Fibroblast of lung (primary cell): ENCODE measurements around the gene TRUB2. TPM values are rescaled to one million over a fixed set of nuclear protein-coding genes. Genes with fewer than 3 reads are reported as not detected.
"Not testable (repeated sequence)": the region's sequence is repeated elsewhere in the genome, so short reads cannot be mapped to it uniquely, and the experiment has no call there.

Experiments
- DNase-seq, 2 donors: peaks; one replicate each; pipeline versions ENCODE4 v3.0.0 to v3.0.0-alpha.2; 2010; ENCODE audit warnings: low read depth in 2 of 2
- H2AFZ ChIP-seq: 2 replicates; pipeline ENCODE4 v1.5.1; 2012; ENCODE audit warnings: low read length, control low read depth, inconsistent platforms
- H3K27ac ChIP-seq: 2 replicates; pipeline ENCODE4 v1.5.1; 2011; ENCODE audit warnings: low read length, control low read depth; ENCODE audit not compliant: insufficient read depth
- H3K27me3 ChIP-seq: 2 replicates; pipeline ENCODE4 v1.5.1; 2011; ENCODE audit warnings: mild to moderate bottlenecking, low read length; ENCODE audit not compliant: control insufficient read depth, insufficient read depth
- H3K36me3 ChIP-seq: 2 replicates; pipeline ENCODE4 v1.5.1; 2011; ENCODE audit warnings: low read length; ENCODE audit not compliant: control insufficient read depth, insufficient read depth
- H3K4me1 ChIP-seq: 2 replicates; pipeline ENCODE4 v1.5.1; 2011; ENCODE audit warnings: low read length; ENCODE audit not compliant: control insufficient read depth, insufficient read depth; ENCODE audit errors: extremely low read depth
- H3K4me2 ChIP-seq: 2 replicates; pipeline ENCODE4 v1.5.1; 2011; ENCODE audit warnings: low read length, control low read depth; ENCODE audit not compliant: insufficient read depth; ENCODE audit errors: extremely low read depth
- H3K4me3 ChIP-seq, 4 experiments: fragments of 200-600 bp in 1 of 4; sonication (generic) in 1 of 4; replicated peaks in 1 of 4; 2 replicates each; pipeline ENCODE4 v1.5.1; 2011 to 2016; ENCODE audit warnings: low read length in 4 of 4, low read depth in 3 of 4, mild to moderate bottlenecking in 3 of 4, control low read depth in 2 of 4, inconsistent platforms in 1 of 4, mixed read lengths in 1 of 4; ENCODE audit not compliant: insufficient read depth in 1 of 4; ENCODE audit errors: control extremely low read depth in 1 of 4
- H3K79me2 ChIP-seq: 2 replicates; pipeline ENCODE4 v1.5.1; 2012; ENCODE audit warnings: mild to moderate bottlenecking, low read length, inconsistent platforms; ENCODE audit not compliant: control insufficient read depth, insufficient read depth
- H3K9ac ChIP-seq: 2 replicates; pipeline ENCODE4 v1.5.1; 2011; ENCODE audit warnings: mild to moderate bottlenecking, low read length, control low read depth; ENCODE audit not compliant: insufficient read depth
- H3K9me3 ChIP-seq: 2 replicates; pipeline ENCODE4 v1.5.1; 2012; ENCODE audit warnings: low read depth, low read length; ENCODE audit not compliant: control insufficient read depth, insufficient read depth
- H4K20me1 ChIP-seq: 2 replicates; pipeline ENCODE4 v1.5.1; 2011; ENCODE audit warnings: low read length; ENCODE audit not compliant: control insufficient read depth, insufficient read depth; ENCODE audit errors: extremely low read depth
- EZH2 ChIP-seq: IDR thresholded peaks from 2 replicates; pipeline ENCODE4 v1.5.1; 2012; ENCODE audit warnings: low read length, control low read depth, mild to moderate bottlenecking; ENCODE audit errors: missing control alignments
- polyA plus RNA-seq, 2 donors: library from polyadenylated mRNA; depleted of rRNA in 1 of 2; stranded (reverse) in 1 of 2; unstranded in 1 of 2; fragments of >200 nt; gene quantifications; 2 replicates each; pipeline ENCODE4 v1.2.1, GENCODE V29; 2011 to 2012; ENCODE audit warnings: missing spikeins in 1 of 2
- total RNA-seq: library from RNA; depleted of rRNA; stranded (reverse); fragments of >200 nt; gene quantifications from 2 replicates; pipeline ENCODE4 v1.2.1, GENCODE V29; 2014
- TF ChIP-seq, protein P1 (sequence below), 2 donors: IDR thresholded peaks in 1 of 2; conservative IDR thresholded peaks in 1 of 2; 1 replicate in 1 of 2; 2 replicates in 1 of 2; pipeline ENCODE4 v1.5.1; 2011 to 2012; ENCODE audit warnings: low read length in 2 of 2, control low read depth in 1 of 2, inconsistent platforms in 1 of 2, low read depth in 1 of 2, mild to moderate bottlenecking in 1 of 2

Gene TRUB2
- total and polyA plus RNA-seq, 2 donors (not counting 1 experiment from before 2014, with no cell fraction given), result 10.4 to 22.6 TPM

GRCh38 chr9:128280084-128280622 lies 42.1 kb downstream of the TRUB2 start:
- no peaks in the 10 kb centered on the region for H3K9me3 ChIP-seq
- H3K4me1 ChIP-seq, result no peaks in the 10 kb centered on the region
- H3K27ac ChIP-seq, result no peak overlapping the region
- no peak overlapping the region for H3K9ac ChIP-seq
- H3K27me3 ChIP-seq, result no peaks in the 10 kb centered on the region
- H3K79me2 ChIP-seq, result peaks cover 9% of the 10 kb centered on the region
- H3K4me2 ChIP-seq, result no peak overlapping the region
- DNase-seq, result no peak
- no peak overlapping the region for H3K4me3 ChIP-seq
- TF ChIP-seq, protein P1, sequence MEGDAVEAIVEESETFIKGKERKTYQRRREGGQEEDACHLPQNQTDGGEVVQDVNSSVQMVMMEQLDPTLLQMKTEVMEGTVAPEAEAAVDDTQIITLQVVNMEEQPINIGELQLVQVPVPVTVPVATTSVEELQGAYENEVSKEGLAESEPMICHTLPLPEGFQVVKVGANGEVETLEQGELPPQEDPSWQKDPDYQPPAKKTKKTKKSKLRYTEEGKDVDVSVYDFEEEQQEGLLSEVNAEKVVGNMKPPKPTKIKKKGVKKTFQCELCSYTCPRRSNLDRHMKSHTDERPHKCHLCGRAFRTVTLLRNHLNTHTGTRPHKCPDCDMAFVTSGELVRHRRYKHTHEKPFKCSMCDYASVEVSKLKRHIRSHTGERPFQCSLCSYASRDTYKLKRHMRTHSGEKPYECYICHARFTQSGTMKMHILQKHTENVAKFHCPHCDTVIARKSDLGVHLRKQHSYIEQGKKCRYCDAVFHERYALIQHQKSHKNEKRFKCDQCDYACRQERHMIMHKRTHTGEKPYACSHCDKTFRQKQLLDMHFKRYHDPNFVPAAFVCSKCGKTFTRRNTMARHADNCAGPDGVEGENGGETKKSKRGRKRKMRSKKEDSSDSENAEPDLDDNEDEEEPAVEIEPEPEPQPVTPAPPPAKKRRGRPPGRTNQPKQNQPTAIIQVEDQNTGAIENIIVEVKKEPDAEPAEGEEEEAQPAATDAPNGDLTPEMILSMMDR (conservative IDR thresholded peaks at IDR 0.05 in 1 of 2, IDR thresholded peaks at IDR 0.05 in 1 of 2; ENCODE audit: low read depth in 1 of 2, low read length in 2 of 2), result no peak
- H2AFZ ChIP-seq, result no peak overlapping the region
- peaks cover 1% of the 10 kb centered on the region for H3K36me3 ChIP-seq
- H4K20me1 ChIP-seq, result no peaks in the 10 kb centered on the region

- not testable (repeated sequence) for H3K9ac ChIP-seq, H3K4me2 ChIP-seq, H2AFZ ChIP-seq, H3K27ac ChIP-seq, H3K4me3 ChIP-seq, H3K4me1 ChIP-seq, H3K36me3 ChIP-seq, H3K9me3 ChIP-seq, H3K27me3 ChIP-seq, H4K20me1 ChIP-seq
- peaks cover 17% of the 10 kb centered on the region for H3K79me2 ChIP-seq
- DNase-seq, result peak in 1 of 2 donors; percentile 34
Measured at GRCh38 chr9:128279088-128280073, 42.9 kb downstream of the TRUB2 start.

DNA sequence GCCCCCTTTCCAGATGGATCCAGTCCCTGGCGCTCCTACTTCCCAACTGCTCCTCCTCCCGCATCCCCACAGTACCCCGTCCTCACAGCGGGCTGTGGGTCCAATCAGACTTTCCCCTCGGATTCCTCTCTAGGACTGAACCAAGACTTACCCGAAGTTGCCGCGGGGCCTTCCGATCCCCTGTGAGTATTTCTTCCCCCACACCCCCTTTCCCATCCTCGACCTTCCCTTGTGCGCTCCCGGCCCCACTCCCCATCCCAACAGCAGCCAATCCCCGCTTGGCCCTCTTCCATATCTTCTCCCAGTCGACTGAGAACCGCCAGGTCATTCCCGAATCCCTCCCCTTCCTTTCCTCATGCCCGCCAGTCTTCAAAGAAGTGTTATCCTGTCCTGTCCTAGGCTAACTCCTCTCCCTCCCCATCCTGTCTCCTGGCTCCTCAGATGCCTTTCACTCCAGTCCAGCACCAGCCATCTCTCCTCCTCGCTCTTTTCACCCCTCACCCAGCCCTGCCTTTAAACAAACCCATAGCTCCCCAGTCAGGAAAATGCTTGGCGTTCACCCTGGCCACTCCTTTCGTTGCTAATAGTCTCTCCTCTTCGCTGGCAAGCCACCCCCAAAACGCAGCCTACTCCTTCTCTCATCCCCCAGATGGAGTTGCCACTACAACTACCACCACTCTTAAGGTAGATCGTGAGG lies 45.5 kb downstream of the TRUB2 start:
- Histone ChIP-seq H3K79me2 (peaks cover 31% of the 10 kb centered on the region), H3K9ac (peak overlapping the region; percentile 69), H2AFZ (peak overlapping the region; percentile 81), H3K36me3 (peaks cover 8% of the 10 kb centered on the region), H3K9me3 (no peaks in the 10 kb centered on the region), H3K27ac (peak overlapping the region; percentile 82), H3K4me2 (peak overlapping the region; percentile 97), H3K4me3 (peak overlapping the region; percentile 86 to 93 (median 88)), H3K4me1 (peaks cover 4% of the 10 kb centered on the region), H4K20me1 (no peaks in the 10 kb centered on the region), H3K27me3 (no peaks in the 10 kb centered on the region)
- peak; percentile 37 to 49 for DNase-seq
- no peak for TF ChIP-seq EZH2
- TF ChIP-seq, protein P1 (conservative IDR thresholded peaks at IDR 0.05 in 1 of 2, IDR thresholded peaks at IDR 0.05 in 1 of 2; ENCODE audit: low read depth in 1 of 2, low read length in 2 of 2), result no peak
